Transverse colon (tissue), 4 donors: ENCODE results near the gene OPTN.

ENCODE experiments used
- EP300 ChIP-seq: sonication (generic); formaldehyde crosslinking; IDR thresholded peaks from one replicate; pipeline ENCODE4 v1.6.1; 2017; ENCODE audit warnings: antibody characterized with exemption, low read depth
- POLR2A ChIP-seq: fragments of 450-650 bp; IDR thresholded peaks from one replicate; pipeline ENCODE4 v1.6.1; 2016; ENCODE audit warnings: antibody characterized with exemption, mild to moderate bottlenecking, moderate library complexity
- POLR2AphosphoS5 ChIP-seq, 3 donors: sonication (generic); formaldehyde crosslinking; IDR thresholded peaks; one replicate each; pipeline ENCODE4 v1.6.1; 2016; ENCODE audit warnings: antibody characterized with exemption in 3 of 3
- TF ChIP-seq, protein P1 (sequence below), 5 experiments: fragments of 200-600 bp in 3 of 5; fragments of 450-650 bp in 2 of 5; sonication (generic) in 3 of 5; IDR thresholded peaks; 1 replicate in 2 of 5; 2 replicates in 3 of 5; pipeline ENCODE4 v1.5.1; 2016 to 2017; ENCODE audit warnings: antibody characterized with exemption in 5 of 5, inconsistent platforms in 3 of 5, mild to moderate bottlenecking in 2 of 5, moderate library complexity in 1 of 5

DNA sequence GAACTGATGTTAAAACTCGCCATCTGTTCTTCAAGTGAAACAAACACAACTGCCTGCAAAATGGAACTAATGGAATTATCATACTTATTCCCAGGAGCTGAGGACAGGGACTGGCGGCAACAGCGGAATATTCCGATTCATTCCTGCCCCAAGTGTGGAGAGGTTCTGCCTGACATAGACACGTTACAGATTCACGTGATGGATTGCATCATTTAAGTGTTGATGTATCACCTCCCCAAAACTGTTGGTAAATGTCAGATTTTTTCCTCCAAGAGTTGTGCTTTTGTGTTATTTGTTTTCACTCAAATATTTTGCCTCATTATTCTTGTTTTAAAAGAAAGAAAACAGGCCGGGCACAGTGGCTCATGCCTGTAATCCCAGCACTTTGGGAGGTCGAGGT lies 36.7 kb downstream of the OPTN start:
- TF ChIP-seq, protein P1, sequence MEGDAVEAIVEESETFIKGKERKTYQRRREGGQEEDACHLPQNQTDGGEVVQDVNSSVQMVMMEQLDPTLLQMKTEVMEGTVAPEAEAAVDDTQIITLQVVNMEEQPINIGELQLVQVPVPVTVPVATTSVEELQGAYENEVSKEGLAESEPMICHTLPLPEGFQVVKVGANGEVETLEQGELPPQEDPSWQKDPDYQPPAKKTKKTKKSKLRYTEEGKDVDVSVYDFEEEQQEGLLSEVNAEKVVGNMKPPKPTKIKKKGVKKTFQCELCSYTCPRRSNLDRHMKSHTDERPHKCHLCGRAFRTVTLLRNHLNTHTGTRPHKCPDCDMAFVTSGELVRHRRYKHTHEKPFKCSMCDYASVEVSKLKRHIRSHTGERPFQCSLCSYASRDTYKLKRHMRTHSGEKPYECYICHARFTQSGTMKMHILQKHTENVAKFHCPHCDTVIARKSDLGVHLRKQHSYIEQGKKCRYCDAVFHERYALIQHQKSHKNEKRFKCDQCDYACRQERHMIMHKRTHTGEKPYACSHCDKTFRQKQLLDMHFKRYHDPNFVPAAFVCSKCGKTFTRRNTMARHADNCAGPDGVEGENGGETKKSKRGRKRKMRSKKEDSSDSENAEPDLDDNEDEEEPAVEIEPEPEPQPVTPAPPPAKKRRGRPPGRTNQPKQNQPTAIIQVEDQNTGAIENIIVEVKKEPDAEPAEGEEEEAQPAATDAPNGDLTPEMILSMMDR (IDR thresholded peaks at IDR 0.05): no peak
- no peak for TF ChIP-seq EP300
- TF ChIP-seq POLR2A: no peak
- no peak for TF ChIP-seq POLR2AphosphoS5 (IDR thresholded peaks at IDR 0.05)
